Smooth muscle cell (in vitro differentiated cells): ENCODE data around the gene SYCN. TPM values are rescaled to one million over a fixed set of nuclear protein-coding genes. Genes with fewer than 3 reads are reported as not detected.

Experiments
- DNase-seq: peaks from one replicate; lab custom pipeline; 2025; ENCODE audit not compliant: unreplicated experiment; lab: John Stamatoyannopoulos, UW
- H2AFZ ChIP-seq: fragments of 200-600 bp; sonication (generic); 2 replicates; pipeline ENCODE4 v1.6.0; 2016; ENCODE audit warnings: antibody characterized with exemption, low read depth, mild to moderate bottlenecking
- H3F3A ChIP-seq: fragments of 200-600 bp; sonication (generic); 2 replicates; pipeline ENCODE4 v1.6.0; 2017; ENCODE audit warnings: antibody characterized with exemption, low read depth
- H3K27ac ChIP-seq: fragments of 200-600 bp; sonication (generic); 2 replicates; pipeline ENCODE4 v1.5.1; 2016; ENCODE audit warnings: low read depth, mild to moderate bottlenecking
- H3K27me3 ChIP-seq: fragments of 200-600 bp; sonication (generic); 2 replicates; pipeline ENCODE4 v1.6.1; 2016; ENCODE audit warnings: low read depth, mild to moderate bottlenecking
- H3K36me3 ChIP-seq: fragments of 200-600 bp; sonication (generic); 2 replicates; pipeline ENCODE4 v1.5.1; 2016; ENCODE audit warnings: low read depth
- H3K4me1 ChIP-seq: fragments of 200-600 bp; sonication (generic); 2 replicates; pipeline ENCODE4 v1.5.1; 2016; ENCODE audit warnings: low read depth
- H3K4me2 ChIP-seq: fragments of 200-600 bp; sonication (generic); 2 replicates; pipeline ENCODE4 v1.6.0; 2016; ENCODE audit warnings: mild to moderate bottlenecking
- H3K4me3 ChIP-seq: fragments of 200-600 bp; sonication (generic); 2 replicates; pipeline ENCODE4 v1.5.1; 2016; ENCODE audit warnings: mild to moderate bottlenecking
- H3K79me2 ChIP-seq: fragments of 200-600 bp; sonication (generic); 2 replicates; pipeline ENCODE4 v1.6.0; 2016; ENCODE audit warnings: low read depth, mild to moderate bottlenecking
- H3K9ac ChIP-seq: fragments of 200-600 bp; sonication (generic); 2 replicates; pipeline ENCODE4 v1.6.0; 2016; ENCODE audit warnings: low read depth
- H3K9me3 ChIP-seq: fragments of 200-600 bp; sonication (generic); replicated peaks from 2 replicates; pipeline ENCODE4 v1.5.1; 2016; ENCODE audit warnings: low read depth
- H4K20me1 ChIP-seq: fragments of 200-600 bp; sonication (generic); 2 replicates; pipeline ENCODE4 v1.6.0; 2016; ENCODE audit warnings: low read depth
- CTCF ChIP-seq: fragments of 200-600 bp; sonication (generic); IDR thresholded peaks from 2 replicates; pipeline ENCODE4 v1.5.1; 2017; ENCODE audit warnings: borderline replicate concordance, mild to moderate bottlenecking, antibody characterized with exemption; ENCODE audit not compliant: insufficient read depth, poor library complexity, severe bottlenecking
- WGBS: methylation state at CpG from one replicate; pipeline ENCODE4 v1.1.7; 2016; ENCODE audit warnings: low lambda C conversion rate; 5-methylcytosine and 5-hydroxymethylcytosine counted together
- polyA plus RNA-seq: library from polyadenylated mRNA; unstranded; fragments of >200 nt; fragmentation: Nextera tagmentation; extraction: Ambion mirVana; gene quantifications from 2 replicates; pipeline ENCODE4 v1.2.1, GENCODE V29; 2016
- total RNA-seq: library from RNA; depleted of rRNA; stranded (reverse); fragments of >200 nt; gene quantifications from 2 replicates; pipeline ENCODE4 v1.2.3, GENCODE V29; 2014

The SYCN gene
- total and polyA plus RNA-seq, 2 experiments from 2014 or later, result not detected

GRCh38 chr19:39173502-39173991 lies 30.5 kb downstream of the SYCN start:
- no peak for TF ChIP-seq CTCF
- Histone ChIP-seq H3K27ac (no peak overlapping the region), H3K36me3 (no peaks in the 10 kb centered on the region), H3K4me1 (no peaks in the 10 kb centered on the region), H3K4me2 (no peak overlapping the region), H3K9me3 (no peaks in the 10 kb centered on the region), H3K4me3 (no peak overlapping the region), H3F3A (no peaks in the 10 kb centered on the region), H4K20me1 (peaks cover 25% of the 10 kb centered on the region), H3K9ac (no peak overlapping the region), H3K79me2 (no peaks in the 10 kb centered on the region), H3K27me3 (no peaks in the 10 kb centered on the region), H2AFZ (no peak overlapping the region)
- DNase-seq, result no peak
- WGBS, result 96% methylated on average over 19 of the region's 25 CpGs

GRCh38 chr19:39172700-39173501 lies 31.2 kb downstream of the SYCN start:
- H2AFZ ChIP-seq, result no peak overlapping the region
- WGBS, result 96% methylated on average over 35 of the region's 45 CpGs
- no peak for TF ChIP-seq CTCF

GRCh38 chr19:39171479-39172465 lies 32.3 kb downstream of the SYCN start:
- WGBS, result 71% methylated on average over 27 of the region's 27 CpGs
- TF ChIP-seq CTCF, result no peak
- Histone ChIP-seq H3K79me2 (no peaks in the 10 kb centered on the region), H3K9me3 (no peaks in the 10 kb centered on the region), H2AFZ (no peak overlapping the region), H3K36me3 (no peaks in the 10 kb centered on the region), H3K4me2 (no peak overlapping the region), H3K9ac (no peak overlapping the region), H3K4me3 (no peak overlapping the region), H3K4me1 (peaks cover 1% of the 10 kb centered on the region), H3K27ac (no peak overlapping the region), H4K20me1 (peaks cover 42% of the 10 kb centered on the region), H3K27me3 (no peaks in the 10 kb centered on the region), H3F3A (no peaks in the 10 kb centered on the region)
- no peak for DNase-seq

More at GRCh38 chr19:39172700-39173501, 31.2 kb downstream of the SYCN start:
- H3K79me2 ChIP-seq, result no peaks in the 10 kb centered on the region
- H3K4me3 ChIP-seq, result no peak overlapping the region
- H3F3A ChIP-seq, result no peaks in the 10 kb centered on the region
- no peaks in the 10 kb centered on the region for H3K36me3 ChIP-seq
- H3K27ac ChIP-seq, result no peak overlapping the region
- peaks cover 31% of the 10 kb centered on the region for H4K20me1 ChIP-seq
- no peak for DNase-seq
- H3K9me3 ChIP-seq, result no peaks in the 10 kb centered on the region
- H3K27me3 ChIP-seq, result no peaks in the 10 kb centered on the region
- no peak overlapping the region for H3K4me2 ChIP-seq
- H3K9ac ChIP-seq, result no peak overlapping the region
- H3K4me1 ChIP-seq, result no peaks in the 10 kb centered on the region
